Measurements from ENCODE around the gene P3H1.
"Not testable (repeated sequence)": the region's sequence is repeated elsewhere in the genome, so short reads cannot be mapped to it uniquely, and the experiment has no call there.

The P3H1 gene

DNA sequence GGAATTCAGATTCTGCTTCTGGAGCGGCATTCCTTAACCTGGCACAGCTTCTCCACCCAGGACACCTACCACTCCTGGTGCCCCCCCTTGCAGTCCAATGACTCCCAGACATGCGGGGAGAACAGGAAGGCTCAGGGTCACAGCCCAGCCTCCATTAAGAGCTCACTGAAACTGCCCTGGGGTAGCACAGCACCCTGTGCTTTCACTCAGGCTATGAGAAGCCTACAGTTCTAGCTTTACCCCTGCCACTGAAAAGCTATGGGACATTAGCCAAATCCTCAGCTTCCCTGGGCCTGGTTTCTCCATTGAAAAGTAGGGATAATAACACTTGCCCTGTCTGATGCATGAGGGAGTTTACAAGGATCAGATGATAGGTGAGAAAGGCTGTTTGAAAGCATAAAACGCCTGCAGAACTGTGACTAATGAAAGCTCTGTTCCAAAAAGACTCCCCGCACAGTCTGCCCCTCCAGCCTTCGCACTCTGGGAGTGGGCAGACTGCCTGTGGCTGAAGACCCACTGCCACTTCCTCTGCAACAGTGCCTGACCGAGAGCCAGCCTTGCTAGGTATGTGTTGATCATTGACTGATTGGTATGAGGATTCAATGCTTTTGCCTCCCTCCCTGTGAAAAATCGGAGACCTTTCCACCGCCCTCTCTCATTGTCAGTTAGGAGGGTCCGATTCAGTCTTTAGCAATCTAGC, 24.1 kb downstream of the P3H1 start:
- no peak for DNase-seq

DNA sequence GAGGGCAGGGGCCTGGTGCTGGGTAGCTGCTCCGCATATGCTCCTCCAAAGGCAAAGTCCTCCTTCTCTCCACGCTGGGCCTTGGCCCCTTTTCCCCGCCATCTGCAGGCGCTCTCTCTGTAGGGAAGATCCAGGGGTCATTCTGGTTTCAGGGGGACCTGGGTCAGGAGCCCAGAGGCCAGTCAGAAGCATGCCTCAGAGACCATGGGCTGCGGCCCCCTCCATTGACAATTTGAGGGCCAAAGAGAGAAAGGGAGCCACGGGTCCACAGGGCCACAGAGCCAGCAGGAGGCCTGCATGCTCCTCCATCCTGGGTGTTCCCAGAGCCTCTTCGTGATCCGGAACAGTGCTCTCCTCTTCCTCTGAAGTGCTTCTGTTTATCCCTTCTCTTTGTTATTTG, 24.7 kb downstream of the P3H1 start:
- DNase-seq: no peak

DNA sequence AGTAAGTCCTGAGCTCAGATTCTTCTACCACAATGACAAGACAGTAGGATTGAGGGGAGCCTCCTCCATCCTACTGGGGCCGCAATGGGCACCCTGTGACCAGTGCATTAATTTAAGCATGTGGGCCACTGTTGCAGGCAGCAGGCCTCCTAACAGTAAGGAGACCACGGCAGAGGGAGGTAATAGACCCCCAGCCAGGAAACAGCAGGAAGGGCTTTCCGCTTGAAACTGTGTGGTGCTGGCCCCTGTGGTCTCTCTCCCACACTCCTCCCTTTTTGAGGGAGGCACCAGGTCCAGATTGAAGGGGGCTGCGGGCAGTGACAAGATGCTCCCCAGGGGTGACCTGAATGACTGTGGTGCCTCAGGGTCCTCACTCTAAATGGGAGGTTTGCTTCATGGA, 25.1 kb downstream of the P3H1 start:
- no peak for DNase-seq

DNA sequence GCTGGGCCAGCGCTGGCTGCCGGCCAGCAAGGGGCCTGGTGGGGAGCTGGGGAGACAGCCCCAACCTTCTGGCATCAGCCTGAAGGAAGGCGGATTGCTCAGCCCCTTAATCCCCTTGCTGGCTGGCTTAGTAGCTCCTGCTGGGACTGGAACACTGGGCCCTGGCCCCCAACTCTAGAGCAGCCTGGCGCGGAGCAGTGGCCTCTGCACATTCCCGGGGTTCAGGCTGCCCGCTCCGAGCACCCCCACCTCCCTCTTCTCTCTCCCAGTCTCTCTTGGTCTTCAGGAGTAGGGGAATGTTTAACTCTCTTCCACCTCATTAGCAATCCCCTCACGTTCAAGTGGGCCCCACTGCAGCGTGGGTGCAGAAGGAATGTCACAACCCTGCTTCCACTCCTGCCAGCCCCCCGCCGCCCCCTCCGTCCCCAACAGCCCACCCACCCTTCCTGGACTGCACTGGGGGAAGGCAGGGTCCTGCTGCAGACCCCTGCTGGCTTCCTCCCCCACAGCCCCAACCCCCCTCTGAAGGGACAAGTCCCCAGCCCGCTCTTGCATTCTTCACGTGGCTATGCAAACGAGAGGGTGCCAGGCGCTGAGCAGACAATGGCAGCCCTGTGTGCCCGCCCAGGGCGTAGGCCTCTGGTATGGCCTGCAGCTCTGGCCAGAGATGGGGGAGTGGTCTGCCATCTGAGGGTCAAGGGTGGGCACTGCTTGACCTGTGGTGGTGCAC, 25.8 kb downstream of the P3H1 start:
- peak in 3 of 14 donors; percentile 12 to 36 (median 18) for DNase-seq

DNA sequence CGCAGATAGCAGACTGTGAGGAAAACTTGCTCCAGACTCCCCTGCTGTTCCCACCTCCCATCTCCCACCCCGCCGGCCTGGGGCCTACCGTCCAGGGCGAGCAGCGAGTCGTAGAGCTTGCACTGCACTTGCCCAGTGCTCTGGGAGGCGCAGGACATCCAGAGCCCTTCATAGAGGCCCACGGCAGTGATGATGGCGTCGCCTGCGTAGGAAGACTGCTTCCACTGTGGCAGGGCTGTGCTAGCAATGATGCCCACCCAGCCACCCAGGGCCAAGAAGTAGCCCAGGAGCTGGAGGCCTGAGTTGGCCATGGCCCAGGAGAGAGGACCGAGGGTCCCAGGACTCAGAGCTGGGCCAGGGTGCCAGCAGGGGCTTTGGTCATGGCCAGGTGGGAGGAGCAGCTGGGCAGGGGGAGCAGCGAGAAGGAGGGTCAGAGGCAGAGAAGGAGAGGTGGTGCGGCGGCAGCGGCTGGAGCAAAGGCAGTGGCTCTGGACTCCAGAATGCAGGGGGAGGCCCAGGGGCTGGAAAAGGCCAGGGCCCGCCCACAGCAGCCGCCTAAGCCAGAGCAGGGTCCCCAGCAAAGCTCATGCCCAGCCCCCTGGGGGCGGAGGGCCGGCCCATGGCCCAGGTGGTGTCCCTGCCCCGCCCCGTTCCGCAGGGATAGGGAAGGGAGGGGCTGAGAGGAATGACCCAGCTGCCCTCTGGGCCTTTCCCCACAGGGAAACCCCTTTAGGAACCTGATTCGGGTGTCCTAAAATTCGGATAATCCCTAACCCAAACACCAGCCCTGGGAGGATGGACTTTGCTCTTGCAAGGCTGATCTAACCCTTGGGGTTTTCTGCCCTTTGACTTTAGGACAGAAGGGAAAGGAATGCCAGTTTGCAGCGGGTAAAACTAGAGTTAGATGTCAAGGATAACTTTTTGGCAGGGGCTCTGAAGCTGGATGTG, 26.8 kb downstream of the P3H1 start, which contains the start of gene CLDN19:
Gene CLDN19 (minus strand): TSS at position 484 of the 948 bp plus-strand sequence. CDS start 173 bp downstream, at position 311.
- DNase-seq: no peak

DNA sequence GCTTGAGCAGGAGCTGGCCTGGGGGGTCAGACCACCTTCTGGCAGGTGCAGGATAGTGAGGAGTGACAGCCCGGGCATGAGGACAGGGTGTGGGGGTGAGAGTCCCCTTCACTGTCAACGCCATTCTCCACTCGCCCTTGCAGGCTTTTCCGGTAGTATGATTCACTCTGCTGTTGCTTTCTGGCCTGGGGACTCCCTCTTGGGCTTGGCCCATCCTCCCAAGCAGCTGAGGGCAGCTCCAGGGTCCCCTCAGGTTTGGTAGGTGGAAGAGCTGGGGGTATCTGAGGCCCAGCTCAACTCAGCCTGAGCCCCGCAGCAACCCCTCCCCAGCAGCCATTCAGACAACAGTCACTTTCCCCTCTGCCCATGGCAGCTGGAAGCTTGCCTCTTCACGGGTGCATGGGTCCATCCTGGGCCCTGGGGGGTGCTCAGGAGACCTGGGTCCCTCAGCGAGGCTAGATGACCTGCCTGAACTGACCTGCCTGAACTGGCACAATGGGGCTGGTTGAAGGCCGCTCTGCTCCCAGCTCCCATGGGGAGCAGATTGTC, 28.1 kb downstream of the P3H1 start:
- DNase-seq: no peak

DNA sequence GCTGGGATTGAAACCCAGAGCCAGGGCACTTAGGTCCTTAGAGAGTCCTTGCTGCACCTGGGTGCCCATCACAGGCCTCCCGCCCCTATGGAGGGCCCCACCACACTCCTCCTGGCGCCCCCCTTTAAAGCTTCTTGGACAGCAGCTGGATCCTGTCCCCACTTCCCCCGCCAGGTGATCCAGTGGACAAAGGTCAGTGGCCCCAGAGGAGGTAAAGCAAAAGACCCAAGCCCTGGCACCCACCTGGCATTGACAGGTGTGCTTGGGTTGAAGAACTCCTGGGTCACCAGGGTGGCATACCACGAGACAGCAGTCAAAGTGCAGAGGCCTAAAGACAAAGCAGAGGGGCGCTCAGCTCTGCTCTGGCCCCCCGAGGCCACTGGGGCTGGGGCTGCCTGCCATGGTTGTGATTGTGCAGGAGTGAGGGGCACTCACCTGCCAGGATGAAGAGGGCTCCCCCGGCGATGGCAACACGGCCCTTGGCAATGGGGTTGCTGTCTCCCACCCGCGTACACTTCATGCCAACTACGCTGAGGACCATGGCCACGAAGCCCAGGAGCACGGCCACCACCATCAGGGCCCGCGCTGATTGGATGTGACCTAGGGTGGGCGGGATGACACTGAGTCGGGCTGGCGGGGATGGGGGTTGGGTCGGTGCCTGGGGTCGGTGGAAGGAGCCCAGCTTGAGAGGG, 28.7 kb downstream of the P3H1 start:
- no peak for DNase-seq

DNA sequence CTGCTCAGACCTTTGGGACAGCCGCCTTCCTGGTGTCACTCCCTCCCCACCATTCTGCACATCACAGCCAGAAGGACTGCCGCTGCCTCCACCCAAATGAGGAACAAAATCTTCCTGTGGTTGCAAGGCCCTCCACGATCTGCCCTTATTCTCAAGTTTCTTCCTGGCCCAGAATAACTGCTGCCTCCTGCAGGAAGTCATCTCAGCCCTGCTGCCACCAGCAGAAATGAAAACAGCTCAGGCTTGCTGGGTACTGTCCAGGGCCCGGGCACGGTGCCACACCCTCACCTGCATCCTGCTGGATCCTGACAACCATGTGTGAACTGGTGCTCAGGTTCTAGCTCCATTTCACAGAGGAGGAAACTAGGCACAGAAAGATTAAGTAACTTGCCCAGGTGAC, 29.6 kb downstream of the P3H1 start:
- DNase-seq: peak in 4 of 14 donors; percentile 2 to 18 (median 11)

DNA sequence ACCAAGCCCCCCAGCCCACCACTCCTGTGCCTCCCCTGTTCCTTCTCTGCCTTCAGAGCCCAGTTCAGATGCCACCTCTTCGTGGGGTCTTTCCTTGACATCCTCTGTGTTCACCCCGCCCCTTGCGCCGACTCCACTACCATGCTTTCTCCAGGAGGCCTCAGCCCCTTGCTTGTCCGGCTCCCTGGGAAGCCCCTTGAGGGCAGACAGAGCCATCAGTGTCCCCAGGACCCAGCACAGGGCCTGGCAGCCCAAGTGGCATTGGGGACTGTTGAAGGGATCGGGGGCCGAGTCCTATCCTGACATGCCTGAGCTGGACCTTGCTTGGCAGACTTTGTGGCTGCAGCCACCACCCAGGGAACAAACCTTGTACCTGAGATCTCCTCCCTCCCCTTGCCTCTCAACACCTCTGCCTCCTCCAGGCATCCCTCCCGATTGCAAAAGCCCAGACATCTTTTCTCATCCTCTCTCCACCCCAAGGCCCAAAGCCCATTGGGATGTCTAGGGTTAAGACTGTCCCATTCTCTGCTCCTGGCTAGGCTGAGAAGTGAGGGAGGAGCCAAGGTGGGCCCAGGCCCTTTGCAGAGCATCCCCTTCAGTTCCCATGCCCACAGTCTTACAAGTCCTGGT, 30.1 kb downstream of the P3H1 start:
- no peak for DNase-seq

DNA sequence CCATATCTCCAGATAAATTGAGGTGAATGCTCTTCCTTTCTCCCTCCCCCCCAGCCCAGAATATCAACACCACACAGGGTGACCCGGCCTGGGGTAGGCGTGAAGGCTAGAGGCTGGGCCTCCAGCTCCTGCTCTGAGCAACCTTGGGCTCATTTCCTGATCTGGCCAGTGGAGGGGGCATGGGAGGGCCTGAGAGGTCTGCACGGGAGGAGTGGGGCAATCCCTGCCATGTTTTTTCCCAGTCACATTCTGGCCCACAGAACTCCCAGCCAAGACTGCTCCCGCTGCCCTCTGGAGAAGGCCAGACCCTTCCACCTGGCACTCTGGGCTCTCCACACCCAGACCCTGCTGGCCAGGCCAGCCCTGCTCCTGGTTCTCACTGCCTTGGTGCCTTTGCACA, 30.7 kb downstream of the P3H1 start:
- no peak for DNase-seq

DNA sequence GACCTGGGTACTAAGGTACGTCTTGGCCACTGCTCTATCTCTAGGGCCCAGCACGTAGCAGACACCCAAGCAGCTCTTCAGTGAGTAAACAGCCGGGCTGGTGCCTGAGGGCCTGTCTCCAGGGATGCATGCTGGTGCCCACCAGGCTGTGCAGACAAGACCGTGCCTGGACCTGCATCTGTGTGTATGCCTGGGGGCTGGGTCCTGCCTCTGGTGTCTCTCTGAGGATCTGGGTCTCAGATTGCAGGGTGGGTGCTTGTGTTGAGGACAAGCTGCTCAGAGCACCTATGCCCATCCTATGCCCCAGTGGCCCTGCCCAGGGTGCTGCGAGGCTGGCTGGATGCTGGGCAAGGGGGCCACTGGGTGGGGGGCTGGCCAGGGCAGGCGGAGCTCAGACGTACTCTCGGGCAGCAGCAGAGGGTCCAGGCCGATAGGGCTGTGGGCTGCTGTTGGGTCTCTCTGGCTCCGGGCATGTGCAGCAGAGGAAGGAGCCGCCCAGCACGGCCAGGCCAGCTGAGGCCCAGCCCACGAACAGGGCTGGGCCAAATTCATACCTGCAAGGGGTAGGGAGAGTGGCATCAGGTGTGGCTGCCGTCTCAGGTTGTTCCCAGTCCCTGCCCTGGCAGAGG, 31.2 kb downstream of the P3H1 start:
- DNase-seq: no peak

DNA sequence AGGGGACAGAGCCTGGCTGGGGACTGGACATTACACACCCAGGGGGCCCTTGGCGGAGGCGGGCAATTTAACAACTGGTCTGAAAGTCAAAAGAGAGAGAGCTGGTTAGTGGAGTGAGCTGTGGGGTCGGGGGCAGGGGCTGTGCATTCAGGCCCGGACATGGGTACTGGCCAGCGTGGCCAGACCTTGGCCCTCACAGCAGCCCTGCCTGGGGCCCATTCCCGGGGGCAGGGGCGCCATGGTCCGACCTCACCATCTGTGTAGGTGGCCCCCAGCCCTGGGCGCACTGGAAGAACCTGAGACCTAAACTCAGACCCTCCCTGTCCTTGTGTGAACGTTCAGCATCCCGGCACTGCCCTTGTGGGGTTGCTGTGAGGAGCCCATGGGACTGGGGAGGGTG, 31.8 kb downstream of the P3H1 start:
- DNase-seq: no peak

DNA sequence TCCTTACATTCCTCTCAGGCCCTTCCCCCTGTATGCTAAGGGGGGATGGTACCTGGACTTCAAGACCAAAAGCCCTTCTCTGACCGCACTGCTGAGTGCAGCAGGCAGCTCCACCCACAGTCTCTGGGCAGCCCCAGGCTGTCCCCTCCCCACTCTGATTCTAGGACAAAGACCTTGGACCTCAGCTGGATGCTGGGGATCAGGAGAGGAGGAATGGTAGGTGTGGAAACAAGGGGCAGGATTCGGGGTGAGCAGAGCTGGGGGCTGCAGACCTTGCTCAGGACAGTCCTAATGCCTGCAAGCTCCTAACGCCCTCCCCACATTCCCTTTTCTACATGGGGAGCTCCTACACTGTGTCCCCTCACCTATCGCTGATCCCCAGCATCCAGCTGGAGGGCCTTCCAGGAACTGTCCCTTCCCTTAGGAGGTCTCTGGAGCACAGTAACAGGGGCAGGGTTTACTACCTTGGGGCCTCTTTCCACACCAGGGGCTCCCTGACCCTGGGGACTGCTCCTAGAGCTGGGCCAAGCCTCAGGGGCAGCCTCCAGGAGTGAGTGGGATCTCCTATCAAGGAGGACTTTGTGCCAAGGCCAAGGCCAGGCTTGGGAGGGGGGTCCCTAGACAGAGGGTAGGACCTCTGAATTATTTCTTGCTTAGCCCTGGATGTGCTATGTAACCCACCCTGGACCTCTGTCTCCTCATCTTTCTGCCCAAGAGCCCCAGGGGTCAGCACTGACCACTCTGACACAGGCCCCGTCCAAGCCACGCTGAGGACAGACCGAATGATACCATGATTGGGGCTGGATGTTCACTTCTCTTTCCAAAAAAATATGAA, 32.4 kb downstream of the P3H1 start:
- no peak for DNase-seq

DNA sequence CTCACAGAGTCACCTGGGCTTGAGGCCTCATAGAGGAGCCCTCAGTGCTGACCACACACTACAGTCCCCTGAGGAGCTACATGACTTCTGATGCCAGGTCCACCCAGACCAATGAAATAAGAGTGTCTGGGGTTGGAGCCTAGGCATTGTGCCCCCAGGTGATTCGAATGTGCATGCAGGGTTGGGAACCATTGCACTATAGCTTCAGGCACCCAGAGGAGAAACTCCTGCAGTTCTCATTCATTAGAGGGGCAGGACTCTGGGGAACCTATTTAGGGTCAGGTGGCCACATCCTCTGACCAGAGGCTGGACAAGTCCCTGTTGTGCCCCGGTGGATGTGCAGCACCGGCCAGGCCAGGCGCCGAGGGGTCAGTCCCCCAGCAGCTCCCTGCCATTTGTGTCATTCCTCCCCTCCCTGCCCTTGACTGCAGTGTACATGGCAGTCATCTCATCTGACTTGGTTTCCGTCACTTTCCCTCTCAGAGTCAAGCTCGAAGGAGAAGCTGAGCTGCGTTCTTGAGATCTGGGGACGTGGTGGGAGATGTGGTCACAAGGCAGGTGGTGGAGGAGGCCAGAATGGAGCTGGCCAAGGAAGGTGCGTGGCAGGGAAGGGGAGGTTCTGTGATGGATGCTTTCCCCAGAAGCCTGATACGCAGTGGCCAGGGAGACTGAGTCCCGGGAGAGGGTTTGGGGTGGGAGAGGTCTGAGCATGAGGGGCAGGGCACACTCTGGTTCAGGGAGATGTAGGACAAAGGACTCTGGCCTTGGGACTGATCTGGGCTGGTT, 33.2 kb downstream of the P3H1 start:
- no peak for DNase-seq

DNA sequence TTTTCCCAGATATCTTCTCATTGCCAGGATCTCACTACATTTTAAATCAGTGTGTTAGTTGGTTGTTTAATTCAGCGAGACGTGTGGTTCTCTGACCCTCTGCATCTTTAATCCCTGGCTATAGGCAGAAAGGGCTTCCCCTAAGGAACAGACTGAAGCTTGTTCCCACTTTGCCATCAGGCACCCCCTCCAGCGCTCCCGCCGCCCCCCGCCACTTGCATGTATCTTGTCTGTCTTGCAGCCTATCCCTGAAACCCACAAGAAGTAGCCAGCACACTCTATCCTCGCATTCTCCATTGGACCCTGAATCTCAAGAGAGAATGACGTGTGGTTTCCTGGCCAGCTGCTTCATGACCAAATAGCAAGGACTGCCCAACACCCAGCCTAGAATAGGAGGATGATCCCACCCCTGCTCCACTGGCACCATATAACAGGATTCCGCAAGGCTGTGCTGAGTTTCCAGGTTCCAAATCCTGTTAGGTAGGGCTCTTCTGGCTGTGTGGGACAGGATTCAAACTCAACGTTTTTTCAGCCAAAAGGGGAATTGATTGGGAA, 34.6 kb downstream of the P3H1 start:
- DNase-seq: no peak

DNA sequence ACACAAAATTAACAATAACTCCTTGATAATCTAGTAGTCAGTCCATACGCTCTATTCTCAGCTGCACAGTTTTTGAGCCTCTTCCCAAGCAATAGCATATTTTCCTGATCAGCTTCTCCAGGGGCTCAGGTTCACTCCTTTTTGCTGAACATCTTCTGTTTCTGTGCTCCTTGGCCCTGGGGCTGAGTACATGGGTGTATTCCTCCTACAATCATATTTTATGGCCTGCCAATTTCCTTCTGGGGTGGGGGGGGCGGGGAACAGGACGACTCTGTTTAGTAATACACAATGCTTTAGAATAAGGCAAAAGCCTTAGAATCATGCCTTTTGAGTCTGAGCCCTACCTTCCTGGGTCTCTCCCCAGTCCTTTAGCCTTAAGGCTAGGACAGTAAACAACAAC, 35.2 kb downstream of the P3H1 start:
- DNase-seq: no peak

DNA sequence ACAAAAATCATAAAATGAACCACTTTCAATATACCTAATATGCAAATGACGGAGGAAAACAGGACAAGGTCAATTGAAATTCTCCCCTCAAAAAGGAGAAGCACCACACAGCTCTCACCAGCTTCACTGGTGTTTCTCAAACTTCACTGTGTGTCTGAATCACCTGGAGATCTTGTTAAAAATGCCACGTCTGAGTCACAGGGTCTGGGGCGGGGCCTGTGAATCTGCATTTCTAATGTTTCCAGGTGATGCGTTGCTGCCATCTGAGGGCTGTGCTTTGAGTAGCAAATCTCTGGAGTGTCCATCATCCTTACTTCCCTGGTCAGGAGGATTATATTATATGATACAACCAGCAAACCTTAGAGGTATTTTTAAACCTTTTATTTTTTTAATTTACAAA, 35.8 kb downstream of the P3H1 start:
- no peak for DNase-seq

DNA sequence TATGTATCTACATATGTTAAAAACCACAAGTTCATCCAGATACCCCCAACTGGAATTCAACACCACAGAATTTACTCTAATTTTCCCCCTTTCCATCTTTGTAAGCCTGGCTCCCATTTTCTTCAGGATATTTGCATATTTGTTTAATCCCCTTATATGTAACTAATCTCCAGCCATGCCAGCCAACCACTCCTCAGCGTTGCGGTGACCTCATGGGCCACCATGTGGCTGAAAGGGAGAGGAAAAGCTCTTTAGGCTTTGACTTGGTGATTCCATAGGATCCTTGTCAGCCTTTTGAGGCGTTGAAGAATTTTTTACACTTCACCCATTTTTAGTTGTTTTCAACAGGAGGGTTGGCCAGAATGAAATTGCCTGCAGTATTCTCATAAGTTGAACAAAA, 36.8 kb downstream of the P3H1 start:
- DNase-seq: no peak

DNA sequence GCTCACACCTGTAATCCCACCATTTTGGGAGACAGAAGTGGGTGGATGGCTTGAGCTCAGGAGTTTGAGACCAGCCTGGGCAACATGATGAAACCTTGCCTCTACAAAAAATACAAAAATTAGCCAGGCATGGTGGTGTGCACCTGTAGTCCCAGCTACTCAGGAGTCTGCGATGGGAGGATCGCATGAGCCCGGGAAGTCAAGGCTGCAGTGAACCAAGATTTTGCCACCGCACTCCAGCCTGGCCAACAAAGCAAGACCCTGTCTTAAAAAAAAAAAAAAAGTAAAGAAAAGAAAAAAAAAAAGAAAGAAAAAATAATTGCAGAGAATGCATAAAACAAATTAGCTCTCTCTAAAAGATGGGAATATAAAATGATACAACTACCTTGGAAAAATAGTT, 41.0 kb downstream of the P3H1 start:
- DNase-seq: not testable (repeated sequence)

Measured in C1 segment of cervical spinal cord (tissue), 14 donors.